Stimulated activated CD4-positive, alpha-beta T cell treated with anti-CD3 and anti-CD28 coated beads, Interleukin-2, amount 100 ng/mL, for 48 hours (primary cell): Measurements from ENCODE around the gene TFDP2.
"Not testable (repeated sequence)": the region's sequence is repeated elsewhere in the genome, so short reads cannot be mapped to it uniquely, and the experiment has no call there.

Experiments
- DNase-seq, 2 donors: peaks; one replicate each; pipeline ENCODE4 v3.0.0-alpha.2; 2020

Gene TFDP2

GRCh38 chr3:142013326-142013980, 135.9 kb downstream of the TFDP2 start:
- no peak for DNase-seq

DNA sequence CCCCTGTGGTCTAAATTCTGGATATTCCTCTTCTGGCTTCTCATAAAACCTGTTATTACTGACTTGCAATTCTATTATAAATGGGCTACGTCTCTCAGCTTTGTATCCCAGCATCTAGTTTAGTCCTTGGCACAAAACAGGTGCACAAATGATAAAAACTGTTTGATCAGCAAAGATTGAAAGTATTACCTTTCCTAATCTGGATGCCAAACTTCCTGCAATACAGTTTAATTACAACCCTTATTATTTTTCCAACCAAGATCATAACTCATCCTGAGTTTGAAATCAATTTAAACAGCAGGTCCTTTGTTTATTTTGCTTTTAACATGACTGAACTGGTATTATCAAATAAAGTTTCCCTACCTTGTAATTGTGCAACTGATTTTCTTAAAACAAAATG, 140.3 kb downstream of the TFDP2 start:
- no peak for DNase-seq

DNA sequence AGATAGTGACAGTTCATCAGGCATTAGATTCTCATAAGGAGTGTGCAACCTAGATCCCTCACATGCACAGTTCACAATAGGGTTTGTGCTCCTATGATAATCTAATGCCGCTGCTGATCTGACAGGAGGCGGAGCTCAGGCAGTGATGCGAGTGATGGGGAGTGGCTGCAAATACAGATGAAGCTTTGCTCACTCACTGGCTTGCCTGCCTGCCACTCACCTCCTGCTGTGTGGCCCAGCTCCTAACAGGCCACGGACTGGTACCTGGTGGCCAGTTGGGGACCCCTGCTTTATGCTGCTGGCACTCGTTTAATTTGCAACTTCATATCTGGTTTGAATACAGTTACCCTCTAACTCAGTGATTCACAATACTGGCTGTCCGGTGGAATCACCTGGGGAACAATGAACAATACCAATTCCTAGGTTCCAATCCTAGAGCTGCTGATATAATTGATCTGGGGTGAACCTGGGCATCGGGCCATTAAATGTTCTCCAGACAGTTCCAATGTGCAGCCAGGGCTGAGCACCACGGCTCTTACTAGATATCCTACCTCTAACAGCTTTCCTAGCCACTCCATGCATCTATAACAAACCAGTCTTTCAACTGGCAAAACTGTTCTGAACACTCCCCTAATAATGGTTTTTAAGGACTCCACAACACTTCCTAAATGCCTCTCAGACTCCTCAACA, 141.5 kb downstream of the TFDP2 start:
- no peak for DNase-seq

GRCh38 chr3:142004957-142005356, 144.4 kb downstream of the TFDP2 start:
- DNase-seq = not testable (repeated sequence)

GRCh38 chr3:142004025-142004424, 145.3 kb downstream of the TFDP2 start:
- DNase-seq = no peak

DNA sequence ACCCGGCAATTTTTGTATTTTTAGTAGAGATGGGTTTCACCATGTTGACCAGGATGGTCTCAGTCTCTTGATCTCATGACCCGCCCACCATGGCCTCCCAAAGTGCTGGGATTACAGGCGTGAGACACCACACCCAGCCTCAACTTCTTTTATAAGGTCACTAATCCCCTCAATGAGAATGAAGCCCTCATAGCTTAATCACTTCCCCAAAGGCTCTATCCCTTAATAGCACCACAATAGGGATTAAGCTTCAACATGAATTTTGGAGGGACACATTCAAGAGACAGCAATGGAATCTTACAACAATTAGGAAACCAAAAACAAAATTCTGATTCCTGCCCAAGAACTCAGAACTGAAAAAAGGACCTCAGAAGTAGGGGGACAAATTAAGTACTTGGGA, 146.1 kb downstream of the TFDP2 start:
- DNase-seq = no peak

GRCh38 chr3:142000325-142000870, 148.9 kb downstream of the TFDP2 start:
- DNase-seq = no peak

DNA sequence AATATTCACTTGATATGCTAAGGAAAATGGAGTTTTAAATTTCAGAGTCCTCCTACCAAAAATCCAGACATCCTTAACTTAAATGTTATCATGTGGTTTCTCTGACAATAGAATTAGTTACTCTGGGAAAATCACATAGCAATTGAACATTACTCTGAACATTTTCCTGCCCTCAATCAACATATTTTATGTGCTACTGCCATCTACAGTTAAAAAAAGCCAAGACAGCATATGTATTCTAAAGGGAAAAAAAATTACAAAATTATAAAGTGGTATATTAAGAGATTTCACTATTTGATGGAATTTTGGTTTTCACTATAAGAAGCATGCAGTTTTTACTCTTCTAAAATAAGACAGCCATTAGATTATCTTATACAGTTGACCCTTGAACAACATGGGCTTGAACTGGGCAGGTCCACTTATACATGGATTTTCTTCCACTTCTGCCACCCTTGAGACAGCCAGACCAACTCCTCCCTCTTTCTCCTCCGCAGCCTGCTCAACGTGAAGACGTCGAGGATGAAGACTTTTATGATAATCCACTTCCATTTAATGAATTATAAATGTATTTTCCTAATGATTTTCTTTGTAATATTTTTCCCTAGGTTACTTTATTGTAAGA, 150.6 kb downstream of the TFDP2 start:
- DNase-seq = no peak

GRCh38 chr3:141996437-141996836, 152.9 kb downstream of the TFDP2 start:
- DNase-seq = no peak

- DNase-seq = no peak
These were observed 154.5 kb downstream of the TFDP2 start for GRCh38 chr3:141994856-141995255.

DNA sequence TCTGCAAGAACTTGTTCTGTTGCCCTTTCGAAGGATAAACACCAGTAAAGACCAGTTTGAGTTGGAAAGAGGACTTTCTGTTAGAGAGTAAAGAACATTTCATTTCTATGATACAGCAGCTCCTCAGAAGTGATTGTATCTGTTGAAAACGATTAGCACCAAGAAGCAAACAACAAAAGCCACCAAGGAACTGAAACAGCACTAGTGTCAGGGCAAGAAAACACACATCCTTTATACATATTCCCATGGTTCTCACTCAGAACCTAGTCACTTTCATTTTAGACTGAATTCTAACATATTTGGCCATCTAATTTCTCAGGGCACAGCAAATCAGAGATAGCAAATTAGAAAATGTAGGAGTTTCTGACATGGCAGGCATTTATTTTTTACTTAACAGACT, 156.8 kb downstream of the TFDP2 start:
- DNase-seq = no peak

DNA sequence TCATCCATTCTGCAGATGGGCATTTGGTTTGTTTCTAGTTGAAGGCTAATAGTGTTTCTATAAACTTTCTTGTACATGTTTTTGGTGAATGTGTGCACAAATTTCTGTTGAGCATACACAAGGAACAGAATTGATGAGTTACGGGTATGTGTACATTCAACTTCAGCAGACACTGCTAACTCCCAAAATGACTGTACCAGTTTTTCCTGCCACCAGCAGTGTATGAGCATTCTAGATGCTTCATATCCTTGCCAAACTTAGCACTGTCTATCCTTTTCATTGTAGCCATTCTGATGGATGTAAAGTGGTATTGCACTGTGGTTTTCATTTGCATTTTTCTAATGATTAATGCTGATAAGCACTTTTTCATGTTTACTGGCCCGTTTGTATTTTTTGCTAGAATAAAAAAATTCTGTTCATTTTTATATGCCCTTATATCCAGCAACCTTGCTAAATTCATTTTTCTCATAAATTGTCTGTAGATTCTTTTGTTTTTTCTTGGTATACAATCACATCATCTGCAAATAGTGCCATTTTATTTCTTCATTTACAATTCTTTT, 162.7 kb downstream of the TFDP2 start:
- no peak for DNase-seq

- DNase-seq = no peak
These were observed 168.3 kb downstream of the TFDP2 start for GRCh38 chr3:141981084-141981483.

GRCh38 chr3:141979050-141979671, 170.2 kb downstream of the TFDP2 start:
- no peak for DNase-seq

DNA sequence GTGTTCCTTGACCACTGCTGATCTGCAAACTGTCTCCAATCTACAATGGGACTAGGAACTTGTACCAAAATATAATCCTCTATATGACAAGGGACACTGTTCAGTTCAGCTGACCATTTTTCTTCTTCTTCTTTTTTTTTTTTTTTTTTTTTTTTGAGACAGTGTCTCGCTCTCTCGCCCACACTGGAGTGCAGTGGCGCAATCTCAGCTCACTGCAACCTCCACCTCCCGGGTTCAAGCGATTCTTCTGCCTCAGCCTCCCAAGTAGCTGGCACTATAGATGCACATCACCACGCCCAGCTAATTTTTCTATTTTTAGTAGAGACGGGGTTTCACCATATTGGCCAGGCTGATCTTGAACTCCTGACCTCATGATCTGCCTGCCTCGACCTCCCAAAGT, 174.6 kb downstream of the TFDP2 start:
- DNase-seq = not testable (repeated sequence)

GRCh38 chr3:141972399-141972798, 176.9 kb downstream of the TFDP2 start:
- no peak for DNase-seq

DNA sequence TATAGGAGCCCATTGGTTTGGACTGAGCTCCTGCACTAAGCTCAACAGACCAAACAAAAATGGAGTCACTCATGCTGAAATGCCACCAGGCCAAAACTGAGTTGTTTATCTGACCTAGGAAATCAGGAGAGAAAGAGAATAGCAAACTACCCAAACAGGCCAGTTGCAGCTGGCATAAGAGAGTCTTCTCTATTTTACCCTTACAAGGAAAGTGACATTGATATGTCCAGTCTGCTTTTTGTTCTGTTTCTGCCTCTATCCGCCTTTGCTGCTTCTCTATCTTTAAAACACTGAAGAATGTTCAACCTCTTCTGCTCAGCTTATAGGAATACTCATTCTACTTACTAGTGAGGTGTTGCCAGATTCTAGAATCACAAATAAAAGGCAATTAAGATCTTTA, 177.8 kb downstream of the TFDP2 start:
- DNase-seq = no peak

- no peak for DNase-seq
These were observed 179.6 kb downstream of the TFDP2 start for GRCh38 chr3:141969711-141970110.

GRCh38 chr3:141965471-141965870, 183.9 kb downstream of the TFDP2 start:
- DNase-seq = no peak

GRCh38 chr3:141963301-141963700, 186.0 kb downstream of the TFDP2 start:
- DNase-seq = no peak

GRCh38 chr3:141960731-141961130, 188.6 kb downstream of the TFDP2 start:
- no peak for DNase-seq

GRCh38 chr3:141959589-141960554, 189.5 kb downstream of the TFDP2 start:
- DNase-seq = no peak
